Measurements from ENCODE around the gene ATE1.

DNA sequence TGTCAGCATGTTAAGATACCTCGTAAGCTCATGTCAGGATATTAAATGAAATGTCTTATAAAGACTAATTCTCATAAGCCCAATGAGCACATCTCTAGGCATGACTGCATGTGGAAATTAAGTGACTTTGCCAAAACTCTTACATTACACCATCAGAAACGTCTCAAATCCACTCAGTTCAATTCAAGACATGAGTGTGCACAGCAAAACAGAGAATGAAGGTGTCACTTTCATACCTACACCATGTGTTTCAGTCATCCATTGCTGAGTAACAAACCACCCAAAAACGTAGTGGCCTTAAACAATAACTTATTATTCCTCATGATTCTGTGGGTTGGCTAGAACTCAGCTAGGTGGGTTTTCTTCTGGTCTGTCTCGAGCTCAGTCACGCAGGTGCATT, 99.8 kb downstream of the ATE1 start:
- TF ChIP-seq, protein P1, sequence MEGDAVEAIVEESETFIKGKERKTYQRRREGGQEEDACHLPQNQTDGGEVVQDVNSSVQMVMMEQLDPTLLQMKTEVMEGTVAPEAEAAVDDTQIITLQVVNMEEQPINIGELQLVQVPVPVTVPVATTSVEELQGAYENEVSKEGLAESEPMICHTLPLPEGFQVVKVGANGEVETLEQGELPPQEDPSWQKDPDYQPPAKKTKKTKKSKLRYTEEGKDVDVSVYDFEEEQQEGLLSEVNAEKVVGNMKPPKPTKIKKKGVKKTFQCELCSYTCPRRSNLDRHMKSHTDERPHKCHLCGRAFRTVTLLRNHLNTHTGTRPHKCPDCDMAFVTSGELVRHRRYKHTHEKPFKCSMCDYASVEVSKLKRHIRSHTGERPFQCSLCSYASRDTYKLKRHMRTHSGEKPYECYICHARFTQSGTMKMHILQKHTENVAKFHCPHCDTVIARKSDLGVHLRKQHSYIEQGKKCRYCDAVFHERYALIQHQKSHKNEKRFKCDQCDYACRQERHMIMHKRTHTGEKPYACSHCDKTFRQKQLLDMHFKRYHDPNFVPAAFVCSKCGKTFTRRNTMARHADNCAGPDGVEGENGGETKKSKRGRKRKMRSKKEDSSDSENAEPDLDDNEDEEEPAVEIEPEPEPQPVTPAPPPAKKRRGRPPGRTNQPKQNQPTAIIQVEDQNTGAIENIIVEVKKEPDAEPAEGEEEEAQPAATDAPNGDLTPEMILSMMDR (IDR thresholded peaks at IDR 0.05; ENCODE audit: low read depth, low read length), result no peak
- TF ChIP-seq POLR2A (IDR thresholded peaks at IDR 0.05; ENCODE audit: extremely low read depth, insufficient read length) (no peak), MYC (IDR thresholded peaks at IDR 0.05; ENCODE audit: low read depth, low read length) (no peak)
- TF ChIP-seq, protein P2, sequence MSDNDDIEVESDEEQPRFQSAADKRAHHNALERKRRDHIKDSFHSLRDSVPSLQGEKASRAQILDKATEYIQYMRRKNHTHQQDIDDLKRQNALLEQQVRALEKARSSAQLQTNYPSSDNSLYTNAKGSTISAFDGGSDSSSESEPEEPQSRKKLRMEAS (IDR thresholded peaks at IDR 0.05; ENCODE audit: low read depth, low read length), result no peak
